PC-3 (cell line): Measurements from ENCODE around the gene ATAD3A. TPM values are rescaled to one million over a fixed set of nuclear protein-coding genes. Genes with fewer than 3 reads are reported as not detected.
"Not testable (repeated sequence)": the region's sequence is repeated elsewhere in the genome, so short reads cannot be mapped to it uniquely, and the experiment has no call there.

Source experiments
- ATAC-seq: fragments of 200-7000 bp; cut with Tn5 transposase; 2 replicates; pipeline ENCODE4 v1.9.1; 2020; ENCODE audit warnings: mild to moderate bottlenecking, moderate library complexity
- BruUV-seq: library from RNA; stranded (reverse); fragments of 400-500 nt; replicated peaks from 2 replicates; lab custom pipeline; 2021; lab: Mats Ljungman, UMichigan
- CTCF ChIA-PET: fragments of 300-600 bp; sonication (Branson Sonifier 250); formaldehyde crosslinking; loops from one replicate; lab custom pipeline; 2022; ENCODE audit warnings: antibody characterized with exemption; lab: Charles Lee
- POLR2A ChIA-PET: fragments of 300-600 bp; sonication (Branson Sonifier 250); formaldehyde crosslinking; loops from one replicate; lab custom pipeline; 2022; ENCODE audit warnings: antibody characterized with exemption; ENCODE audit not compliant: unreplicated experiment; lab: Charles Lee
- DNase-seq: peaks from one replicate; pipeline ENCODE4 v3.0.0-alpha.2; 2015
- H2AFZ ChIP-seq: fragments of 300-600 bp; sonication (generic); 2 replicates; pipeline ENCODE4 v1.6.0; 2016; ENCODE audit warnings: antibody characterized with exemption, low read length
- H3F3A ChIP-seq: fragments of 300-600 bp; sonication (generic); one replicate; pipeline ENCODE4 v1.6.0; 2017; ENCODE audit warnings: antibody characterized with exemption, low read length, control low read depth, mild to moderate bottlenecking; ENCODE audit not compliant: unreplicated experiment
- H3K27ac ChIP-seq: fragments of 300-600 bp; sonication (generic); 2 replicates; pipeline ENCODE4 v1.5.1; 2016; ENCODE audit warnings: mild to moderate bottlenecking, low read length
- H3K27me3 ChIP-seq: fragments of 300-600 bp; sonication (generic); 2 replicates; pipeline ENCODE4 v1.6.1; 2016; ENCODE audit warnings: low read length, mixed read lengths
- H3K36me3 ChIP-seq: fragments of 300-600 bp; sonication (generic); 2 replicates; pipeline ENCODE4 v1.6.1; 2016; ENCODE audit warnings: low read depth, mixed run types, low read length, mixed read lengths
- H3K4me1 ChIP-seq: fragments of 300-600 bp; sonication (generic); 2 replicates; pipeline ENCODE4 v1.5.1; 2016; ENCODE audit warnings: low read length; ENCODE audit not compliant: insufficient read depth
- H3K4me2 ChIP-seq: fragments of 300-600 bp; sonication (generic); 2 replicates; pipeline ENCODE4 v1.6.0; 2016; ENCODE audit warnings: low read length
- H3K4me3 ChIP-seq: fragments of 300-600 bp; sonication (generic); 2 replicates; pipeline ENCODE4 v1.5.1; 2016; ENCODE audit warnings: mild to moderate bottlenecking, low read length, mixed read lengths
- H3K79me2 ChIP-seq: fragments of 300-600 bp; sonication (generic); 2 replicates; pipeline ENCODE4 v1.6.1; 2017; ENCODE audit warnings: low read length, mixed read lengths
- H3K9ac ChIP-seq: fragments of 300-600 bp; sonication (generic); 2 replicates; pipeline ENCODE4 v1.6.0; 2016; ENCODE audit warnings: mild to moderate bottlenecking, low read length
- H3K9me2 ChIP-seq: fragments of 300-600 bp; sonication (generic); replicated peaks from 2 replicates; pipeline ENCODE4 v1.6.1; 2016; ENCODE audit warnings: mixed run types, low read length, mixed read lengths
- H3K9me3 ChIP-seq: fragments of 300-600 bp; sonication (generic); 2 replicates; pipeline ENCODE4 v1.6.1; 2016; ENCODE audit warnings: low read length, mixed read lengths
- H4K20me1 ChIP-seq: fragments of 300-600 bp; sonication (generic); 2 replicates; pipeline ENCODE4 v1.6.1; 2016; ENCODE audit warnings: low read length, mixed read lengths
- EZH2 ChIP-seq: fragments of 300-600 bp; sonication (generic); IDR thresholded peaks from one replicate; pipeline ENCODE4 v1.6.1; 2017; ENCODE audit warnings: antibody characterized with exemption, mild to moderate bottlenecking, low read length; ENCODE audit not compliant: unreplicated experiment
- EZH2phosphoT487 ChIP-seq: fragments of 300-600 bp; sonication (generic); IDR thresholded peaks from 2 replicates; pipeline ENCODE4 v1.6.1; 2018; ENCODE audit warnings: mild to moderate bottlenecking, antibody characterized with exemption, low read length, borderline replicate concordance
- intact Hi-C: fragments of 100-400 bp; cut with micrococcal nuclease; formaldehyde crosslinking; loops from 2 replicates; pipeline ENCODE4 v1.9.0; 2023
- total RNA-seq: library from RNA; depleted of rRNA; stranded (reverse); fragments of >200 nt; gene quantifications from 2 replicates; pipeline ENCODE4 v1.2.3, GENCODE V29; 2014
- TF ChIP-seq, protein P1 (sequence below): fragments of 300-600 bp; sonication (generic); conservative IDR thresholded peaks from 2 replicates; pipeline ENCODE4 v1.5.1; 2017; ENCODE audit warnings: antibody characterized with exemption, low read depth, mild to moderate bottlenecking, low read length

ATAD3A gene
- total RNA-seq, 1 experiment from 2014 or later, result 186 TPM

DNA sequence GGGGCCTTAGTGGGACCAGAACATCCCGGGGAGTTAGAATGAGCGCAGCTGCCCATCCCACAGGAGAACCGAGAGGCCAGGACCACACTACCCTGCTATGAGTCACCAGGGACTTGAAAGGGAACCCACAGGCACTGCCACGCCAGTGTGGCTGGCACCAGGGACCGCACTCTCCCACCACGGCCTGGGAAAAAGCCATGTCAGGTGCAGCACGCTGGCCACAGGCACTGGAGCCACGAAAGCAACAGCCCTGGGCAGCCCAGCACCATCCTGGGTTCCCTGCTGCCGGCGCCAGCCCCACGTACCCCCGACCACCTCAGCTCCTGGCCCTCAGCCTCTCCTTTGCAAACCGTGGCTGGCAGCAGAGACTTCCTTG lies 42.6 kb downstream of the ATAD3A start:
- Histone ChIP-seq H3F3A (no peaks in the 10 kb centered on the region), H3K9me2 (no peaks in the 10 kb centered on the region), H3K4me2 (no peak overlapping the region), H4K20me1 (peaks cover 17% of the 10 kb centered on the region; the same call in 1 of the 2 replicates), H3K4me1 (peaks cover 4% of the 10 kb centered on the region; the same call in 1 of the 2 replicates), H2AFZ (no peak overlapping the region), H3K4me3 (no peak overlapping the region), H3K27ac (no peak overlapping the region), H3K27me3 (no peaks in the 10 kb centered on the region), H3K9ac (no peak overlapping the region), H3K36me3 (peaks cover 4% of the 10 kb centered on the region; the same call in 1 of the 2 replicates), H3K9me3 (no peaks in the 10 kb centered on the region), H3K79me2 (peaks cover 64% of the 10 kb centered on the region)
- POLR2A ChIA-PET, result no interaction called here
- TF ChIP-seq, protein P1, sequence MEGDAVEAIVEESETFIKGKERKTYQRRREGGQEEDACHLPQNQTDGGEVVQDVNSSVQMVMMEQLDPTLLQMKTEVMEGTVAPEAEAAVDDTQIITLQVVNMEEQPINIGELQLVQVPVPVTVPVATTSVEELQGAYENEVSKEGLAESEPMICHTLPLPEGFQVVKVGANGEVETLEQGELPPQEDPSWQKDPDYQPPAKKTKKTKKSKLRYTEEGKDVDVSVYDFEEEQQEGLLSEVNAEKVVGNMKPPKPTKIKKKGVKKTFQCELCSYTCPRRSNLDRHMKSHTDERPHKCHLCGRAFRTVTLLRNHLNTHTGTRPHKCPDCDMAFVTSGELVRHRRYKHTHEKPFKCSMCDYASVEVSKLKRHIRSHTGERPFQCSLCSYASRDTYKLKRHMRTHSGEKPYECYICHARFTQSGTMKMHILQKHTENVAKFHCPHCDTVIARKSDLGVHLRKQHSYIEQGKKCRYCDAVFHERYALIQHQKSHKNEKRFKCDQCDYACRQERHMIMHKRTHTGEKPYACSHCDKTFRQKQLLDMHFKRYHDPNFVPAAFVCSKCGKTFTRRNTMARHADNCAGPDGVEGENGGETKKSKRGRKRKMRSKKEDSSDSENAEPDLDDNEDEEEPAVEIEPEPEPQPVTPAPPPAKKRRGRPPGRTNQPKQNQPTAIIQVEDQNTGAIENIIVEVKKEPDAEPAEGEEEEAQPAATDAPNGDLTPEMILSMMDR, result no peak
- TF ChIP-seq EZH2, result no peak
- no peak for TF ChIP-seq EZH2phosphoT487
- DNase-seq (no peak), ATAC-seq (peak; percentile 7)
- CTCF ChIA-PET, result interaction anchor here (0.6 kb wide), 1 partner anchor 49 kb away, joined by 3 read pairs; no protein-coding TSS in a partner anchor
- no TSS peak for BruUV-seq
- intact Hi-C loops, result no loop called here

DNA sequence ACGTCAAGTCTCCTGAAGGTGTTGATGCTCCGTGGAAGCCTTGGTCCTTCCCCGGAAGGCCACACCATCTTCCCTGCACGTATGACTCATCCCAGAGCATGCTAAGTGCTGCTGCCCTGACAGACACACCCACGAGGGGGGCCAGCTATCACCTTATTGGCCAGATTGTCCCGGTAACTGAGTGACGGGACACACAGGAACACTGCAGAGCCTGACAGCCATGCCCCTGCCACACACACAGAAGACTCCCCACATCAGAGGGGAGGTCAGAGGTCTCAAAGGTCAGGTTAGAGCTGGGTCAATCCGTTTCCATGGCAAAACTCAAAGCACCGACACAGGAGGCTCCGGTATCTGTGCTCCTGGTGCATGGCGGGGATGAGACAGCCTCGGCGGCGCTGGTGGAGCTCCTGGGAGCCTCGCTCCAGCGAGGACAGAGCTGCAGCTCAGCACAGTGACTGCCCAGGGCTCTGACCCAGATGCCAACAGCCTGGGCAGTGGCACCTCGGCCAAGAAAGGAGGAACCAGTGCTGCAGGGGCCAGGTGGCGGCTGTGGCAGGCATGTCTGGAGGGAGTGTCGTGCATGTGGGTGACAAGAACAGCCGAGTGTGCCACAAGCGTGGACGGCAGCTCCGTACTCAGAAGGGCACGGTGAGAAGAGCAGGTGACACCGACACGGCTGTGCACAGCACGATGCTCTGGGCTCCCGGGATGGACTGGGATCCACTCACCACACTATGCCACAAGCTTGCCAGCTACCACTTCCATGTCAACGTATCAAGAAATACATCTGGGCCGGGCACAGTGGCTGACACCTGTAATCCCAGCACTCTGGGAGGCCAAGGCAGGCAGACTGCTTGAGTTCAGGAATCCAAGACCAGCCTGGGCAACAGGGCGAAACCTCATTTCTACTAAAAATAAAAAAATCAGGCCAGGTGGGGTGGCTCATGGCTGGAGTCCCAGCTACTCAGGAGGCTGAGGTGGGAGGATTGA lies 43.3 kb downstream of the ATAD3A start:
- Histone ChIP-seq H3K9me2 (no peaks in the 10 kb centered on the region), H3K36me3 (peaks cover 8% of the 10 kb centered on the region; the same call in 1 of the 2 replicates), H3K27me3 (no peaks in the 10 kb centered on the region), H3K9ac (no peak overlapping the region), H3K9me3 (no peaks in the 10 kb centered on the region), H3K4me2 (no peak overlapping the region), H3K27ac (no peak overlapping the region), H3K79me2 (peaks cover 69% of the 10 kb centered on the region), H3F3A (peaks cover 4% of the 10 kb centered on the region), H4K20me1 (peaks cover 15% of the 10 kb centered on the region; the same call in 1 of the 2 replicates), H2AFZ (no peak overlapping the region), H3K4me1 (peaks cover 4% of the 10 kb centered on the region; the same call in 1 of the 2 replicates), H3K4me3 (no peak overlapping the region)
- ChIA-PET POLR2A (no interaction called here), CTCF (no interaction called here)
- TF ChIP-seq, protein P1, result no peak
- TF ChIP-seq EZH2, result no peak
- no TSS peak for BruUV-seq
- intact Hi-C loops, result no loop called here
- peak; percentile 63 for DNase-seq
- peak; percentile 85 for ATAC-seq

DNA sequence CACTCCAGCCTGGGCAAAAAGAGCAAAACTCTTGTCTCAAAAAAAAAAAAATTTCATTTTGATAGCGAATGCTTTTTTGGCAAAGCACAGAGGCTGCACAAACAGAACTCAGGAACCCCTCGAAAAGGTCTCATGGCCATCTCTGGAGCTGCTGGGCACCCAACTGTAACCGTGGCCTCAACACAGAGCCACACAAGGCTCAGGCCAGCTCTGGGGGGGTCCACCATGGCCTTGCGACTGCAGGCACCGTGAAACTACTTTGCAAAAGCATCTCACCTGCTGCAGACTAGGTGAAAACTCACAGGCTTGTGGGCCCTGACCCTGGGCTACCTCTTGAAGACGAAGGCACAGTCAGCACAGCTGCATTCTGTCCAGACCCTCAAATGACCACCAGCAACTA lies 44.5 kb downstream of the ATAD3A start:
- Histone ChIP-seq H3K27ac (no peak overlapping the region), H3K9me3 (no peaks in the 10 kb centered on the region), H3K79me2 (peaks cover 63% of the 10 kb centered on the region), H3K27me3 (no peaks in the 10 kb centered on the region), H3K9me2 (no peaks in the 10 kb centered on the region), H3K4me3 (no peak overlapping the region), H3K9ac (no peak overlapping the region), H3K4me1 (peaks cover 4% of the 10 kb centered on the region; the same call in 1 of the 2 replicates), H3F3A (peaks cover 6% of the 10 kb centered on the region), H2AFZ (no peak overlapping the region), H4K20me1 (peaks cover 14% of the 10 kb centered on the region; the same call in 1 of the 2 replicates), H3K4me2 (no peak overlapping the region), H3K36me3 (peaks cover 17% of the 10 kb centered on the region; the same call in 1 of the 2 replicates)
- intact Hi-C loops, result no loop called here
- ATAC-seq (no peak), DNase-seq (no peak)
- TF ChIP-seq, protein P1, result no peak
- TF ChIP-seq EZH2, result no peak
- no peak for TF ChIP-seq EZH2phosphoT487
- POLR2A ChIA-PET, result no interaction called here
- BruUV-seq, result no TSS peak
- CTCF ChIA-PET, result no interaction called here

DNA sequence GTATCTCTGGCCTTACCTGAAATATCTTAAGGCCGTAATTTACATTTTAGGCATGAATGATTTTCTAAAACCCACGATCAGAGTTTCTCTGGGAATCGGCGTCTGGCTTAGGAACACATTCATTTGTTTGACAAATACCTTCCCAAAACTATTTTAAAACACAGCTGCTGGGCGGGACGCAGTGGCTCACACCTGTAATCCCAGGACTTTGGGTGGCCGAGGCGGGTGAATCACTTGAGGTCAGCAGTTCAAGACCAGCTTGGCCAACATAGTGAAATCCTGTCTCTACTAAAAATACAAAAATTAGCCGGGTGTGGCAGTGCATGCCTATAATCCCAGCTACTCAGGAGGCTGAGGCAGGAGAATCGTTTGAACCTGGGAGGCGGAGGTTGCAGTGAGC lies 45.0 kb downstream of the ATAD3A start:
- POLR2A ChIA-PET, DNase-seq, H2AFZ ChIP-seq, H3K9ac ChIP-seq, H3K27me3 ChIP-seq, H3K4me2 ChIP-seq, intact Hi-C loops, CTCF ChIA-PET, H3F3A ChIP-seq, H3K4me3 ChIP-seq, H3K27ac ChIP-seq, H3K4me1 ChIP-seq, ATAC-seq, H3K9me2 ChIP-seq, H3K9me3 ChIP-seq, BruUV-seq: not testable (repeated sequence)
- peaks cover 22% of the 10 kb centered on the region; the same call in 1 of the 2 replicates for H3K36me3 ChIP-seq
- H3K79me2 ChIP-seq, result peaks cover 63% of the 10 kb centered on the region
- H4K20me1 ChIP-seq, result peaks cover 19% of the 10 kb centered on the region; the same call in 1 of the 2 replicates
